ENCODE measurements around the gene ATP13A5.

Gene ATP13A5

DNA sequence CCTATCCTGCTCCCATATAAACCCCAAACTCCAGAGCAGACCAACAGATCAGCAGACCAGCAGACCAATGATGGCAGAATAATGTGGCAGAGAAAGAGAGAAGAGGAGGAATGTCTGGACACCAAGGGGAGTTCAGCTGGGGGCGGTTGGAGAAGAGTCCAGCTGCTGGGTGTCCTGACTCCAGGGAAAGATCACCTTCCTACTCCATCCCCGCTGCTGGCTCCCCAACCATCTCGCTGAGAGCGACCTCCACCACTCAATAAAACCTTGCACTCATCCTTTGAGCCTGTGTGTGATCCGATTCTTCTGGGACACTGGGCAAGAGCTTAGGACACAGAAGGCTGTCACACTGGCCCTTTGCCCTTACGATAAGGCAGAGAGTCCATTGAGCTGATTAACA, 150.3 kb downstream of the ATP13A5 start:
- Histone ChIP-seq H3K27me3 (ENCODE audit: control insufficient read depth in 1 of 2, insufficient read depth in 2 of 2, low read length in 2 of 2) (no peaks in the 10 kb centered on the region), H3K9ac (ENCODE audit: low read length) (no peak overlapping the region), H3K4me1 (ENCODE audit: insufficient read depth, low read length) (no peaks in the 10 kb centered on the region), H3K4me3 (ENCODE audit: low read depth in 1 of 2, low read length in 2 of 2) (no peak overlapping the region), H3K9me3 (ENCODE audit: low read length) (no peaks in the 10 kb centered on the region), H3K36me3 (ENCODE audit: insufficient read depth, low read length) (no peaks in the 10 kb centered on the region), H3K27ac (ENCODE audit: low read depth, low read length) (no peak overlapping the region)

DNA sequence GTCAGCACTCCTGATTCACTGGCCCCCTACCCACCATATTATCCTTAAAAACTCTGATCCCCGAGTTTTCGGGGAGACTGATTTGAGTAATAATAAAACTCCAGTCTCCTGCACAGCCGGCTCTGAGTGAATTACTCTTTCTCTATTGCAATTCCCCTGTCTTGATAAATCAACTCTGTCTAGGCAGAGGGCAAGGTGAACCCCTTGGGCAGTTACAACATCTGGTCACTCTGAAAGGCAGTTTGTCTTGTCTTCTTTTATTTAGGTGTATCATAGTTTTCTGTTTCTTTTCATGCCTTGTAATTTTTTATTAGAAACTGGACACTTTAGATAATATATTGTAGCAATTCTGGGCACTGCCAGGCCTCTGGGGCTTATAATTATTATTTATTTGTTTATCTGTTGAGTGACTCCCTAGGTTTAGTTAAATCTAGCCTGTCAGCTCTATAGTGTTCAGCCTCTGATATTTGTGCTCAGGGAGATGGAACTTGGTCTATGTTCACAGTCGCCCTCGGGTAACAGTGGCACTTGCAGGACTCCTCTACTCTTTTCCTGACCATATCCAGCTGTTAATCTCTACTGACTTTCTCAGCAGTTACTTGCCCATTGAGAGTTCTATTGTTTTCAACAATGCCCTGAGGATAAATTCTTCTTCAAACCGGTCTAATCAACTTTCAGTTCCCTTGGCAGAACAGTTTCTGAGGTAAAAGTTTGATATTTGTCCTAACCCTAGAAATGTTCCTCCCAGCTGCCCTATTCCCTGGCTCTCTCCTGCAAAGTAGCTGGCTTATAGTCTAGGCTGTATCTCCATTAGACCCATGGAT, 153.0 kb downstream of the ATP13A5 start:
- Histone ChIP-seq H3K4me1 (ENCODE audit: insufficient read depth, low read length) (no peaks in the 10 kb centered on the region), H3K27me3 (ENCODE audit: control insufficient read depth in 1 of 2, insufficient read depth in 2 of 2, low read length in 2 of 2) (no peaks in the 10 kb centered on the region), H3K4me3 (ENCODE audit: low read depth in 1 of 2, low read length in 2 of 2) (no peak overlapping the region), H3K9me3 (ENCODE audit: low read length) (no peaks in the 10 kb centered on the region), H3K9ac (ENCODE audit: low read length) (no peak overlapping the region), H3K36me3 (ENCODE audit: insufficient read depth, low read length) (no peaks in the 10 kb centered on the region), H3K27ac (ENCODE audit: low read depth, low read length) (no peak overlapping the region)
